GM12801 (cell line): ENCODE results near the gene NMD3.

Source experiments
- CTCF ChIP-seq: IDR thresholded peaks from one replicate; pipeline ENCODE4 v1.5.1; 2011; ENCODE audit warnings: control low read depth; ENCODE audit not compliant: insufficient read length; ENCODE audit errors: extremely low read depth

The NMD3 gene

GRCh38 chr3:161236240-161236639 lies 15.1 kb downstream of the NMD3 start:
- no peak for TF ChIP-seq CTCF

DNA sequence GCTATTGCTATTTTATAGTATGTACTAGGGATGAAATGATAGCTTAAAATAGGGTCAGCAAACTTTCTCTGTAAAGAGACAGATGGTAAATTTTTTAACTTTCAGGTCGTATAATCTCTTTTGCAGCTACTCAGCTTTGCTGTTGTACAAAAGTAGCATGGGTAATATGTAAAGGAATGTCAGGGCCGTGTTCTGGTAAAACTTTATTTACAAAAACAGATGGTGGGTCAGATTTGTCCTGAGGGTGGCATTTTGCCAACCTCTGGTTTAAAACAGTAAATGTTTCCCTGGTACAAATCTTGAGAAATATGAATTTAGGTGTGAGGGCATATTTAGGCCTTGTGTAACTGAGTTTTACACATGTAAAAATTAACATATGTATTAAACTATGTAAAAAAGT lies 18.6 kb downstream of the NMD3 start:
- no peak for TF ChIP-seq CTCF

- TF ChIP-seq CTCF: no peak
Observed at GRCh38 chr3:161244538-161244937, 23.4 kb downstream of the NMD3 start.

GRCh38 chr3:161247049-161247448 lies 25.9 kb downstream of the NMD3 start:
- TF ChIP-seq CTCF: no peak

- TF ChIP-seq CTCF: no peak
Observed at GRCh38 chr3:161250116-161250515, 29.0 kb downstream of the NMD3 start.

DNA sequence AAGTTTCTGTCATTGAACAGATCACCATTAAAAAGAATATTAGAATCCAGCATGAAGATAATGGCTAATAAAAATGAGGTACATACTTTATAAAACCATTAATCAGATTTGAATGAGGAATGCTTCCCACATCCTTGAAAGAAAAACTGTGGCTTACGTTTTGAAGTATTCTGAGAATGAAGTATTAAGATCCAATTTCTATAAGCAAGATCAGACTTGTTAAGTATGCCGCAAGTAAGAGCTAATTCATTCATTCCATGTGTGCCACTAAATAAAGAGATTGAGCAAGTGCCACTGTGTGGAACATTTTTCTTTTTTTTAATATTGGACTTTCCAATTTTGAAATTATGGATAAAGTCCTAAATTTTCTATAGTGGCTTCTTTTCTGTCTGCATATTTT lies 30.6 kb downstream of the NMD3 start:
- TF ChIP-seq CTCF: no peak

GRCh38 chr3:161252143-161252542 lies 31.0 kb downstream of the NMD3 start:
- TF ChIP-seq CTCF: no peak

GRCh38 chr3:161253711-161254110 lies 32.6 kb downstream of the NMD3 start:
- TF ChIP-seq CTCF: no peak
